GM18520 (cell line): ENCODE results near the gene ANKS6.
"Not testable (repeated sequence)": the region's sequence is repeated elsewhere in the genome, so short reads cannot be mapped to it uniquely, and the experiment has no call there.

ENCODE experiments used
- ATAC-seq: cut with Tn5 transposase; IDR thresholded peaks from one replicate; pipeline ENCODE4 v1.9.1; 2021; ENCODE audit not compliant: unreplicated experiment

Gene ANKS6

DNA sequence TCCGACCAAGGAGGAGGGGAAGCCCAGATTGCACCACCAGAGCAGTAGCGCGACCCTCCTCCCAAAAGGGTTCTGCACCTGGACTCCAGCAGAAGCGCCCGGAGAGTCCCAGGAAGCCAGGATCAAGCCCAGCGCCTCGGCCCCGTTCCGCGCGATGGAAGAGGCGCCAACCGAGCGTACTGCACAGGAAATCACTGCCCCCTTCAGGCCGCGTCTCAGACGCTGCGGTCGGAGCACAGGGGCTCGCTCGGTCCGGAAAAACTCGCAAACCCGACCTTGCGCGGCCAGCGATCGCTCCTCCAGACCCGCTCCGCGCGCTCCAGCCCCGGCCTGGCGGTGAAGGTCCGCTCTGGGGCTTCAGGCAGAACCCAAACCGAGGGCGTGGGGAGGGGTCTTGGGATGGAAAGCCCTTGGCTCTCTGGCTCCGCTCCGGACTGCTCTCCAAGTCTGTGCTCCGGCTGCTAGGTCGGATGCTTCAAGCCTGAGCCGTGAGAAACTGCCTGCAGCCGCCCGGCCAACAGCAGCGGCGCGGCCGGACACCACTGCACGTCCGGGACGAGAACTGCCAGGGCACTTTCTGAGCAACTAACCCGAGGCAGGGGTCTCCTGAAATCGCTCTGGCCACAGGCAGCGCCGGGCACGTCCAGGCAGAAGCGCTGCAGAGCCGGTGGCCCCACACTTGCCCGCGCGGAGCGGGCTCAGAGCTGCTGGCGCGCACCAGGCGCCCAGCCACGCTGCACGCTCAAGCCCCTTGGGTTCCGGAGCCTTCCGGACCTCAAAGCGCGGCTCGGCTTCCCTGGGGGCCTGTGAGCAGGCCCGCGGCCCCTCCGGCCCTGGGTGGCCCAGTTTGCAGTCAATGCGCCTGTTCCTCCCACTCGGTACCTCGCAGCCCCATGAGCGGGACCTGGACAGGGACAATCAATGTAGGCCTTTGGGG, 88.9 kb downstream of the ANKS6 start:
- no peak for ATAC-seq

- no peak for ATAC-seq
These were observed 89.6 kb downstream of the ANKS6 start for GRCh38 chr9:98706651-98707165.

DNA sequence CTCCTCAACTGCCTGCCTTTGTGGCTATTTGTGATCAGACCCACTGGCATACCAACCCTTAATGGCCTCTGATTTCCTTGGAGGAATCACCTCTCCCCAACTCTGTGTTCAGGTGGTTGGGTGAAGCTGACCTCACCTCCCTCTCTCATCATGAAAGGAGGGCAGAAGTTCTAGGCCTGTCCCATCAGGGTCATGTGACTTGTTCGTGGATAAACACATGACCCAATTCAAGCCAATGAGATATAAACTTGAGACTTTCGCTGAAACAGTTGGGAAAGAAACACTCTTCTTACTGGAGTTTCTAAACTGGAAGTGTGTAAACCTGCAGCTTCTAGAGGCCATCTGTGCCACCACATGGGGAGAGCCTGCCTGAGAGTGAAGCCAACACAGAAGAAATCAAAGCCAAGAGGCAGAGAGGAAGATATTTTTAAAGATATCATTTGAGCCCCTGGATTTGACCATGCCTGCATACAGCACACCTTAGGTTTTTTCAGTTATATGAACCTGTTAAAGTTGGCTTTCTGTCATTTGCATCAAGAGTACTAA, 93.4 kb downstream of the ANKS6 start:
- no peak for ATAC-seq

DNA sequence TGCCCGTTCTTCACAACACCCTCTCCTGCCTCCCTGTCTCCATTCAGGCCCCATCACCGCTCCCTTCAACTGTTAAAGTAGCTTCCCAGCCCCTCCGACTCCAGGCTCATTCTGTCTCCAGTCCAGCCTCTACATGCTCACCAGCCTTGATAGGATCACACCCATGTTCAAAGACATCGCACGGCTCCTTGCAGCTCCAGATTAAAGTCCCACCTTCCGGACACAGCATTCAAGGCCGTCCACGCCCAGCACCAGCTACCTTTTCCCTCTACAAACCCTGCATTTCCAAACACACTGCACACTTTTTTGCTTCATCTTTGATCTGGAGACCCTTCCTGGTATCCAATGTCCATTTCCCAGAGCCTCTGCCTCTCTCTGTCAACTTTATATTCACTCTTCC, 94.0 kb downstream of the ANKS6 start:
- no peak for ATAC-seq

- no peak for ATAC-seq
These were observed 94.8 kb downstream of the ANKS6 start for GRCh38 chr9:98701576-98701975.

- ATAC-seq: no peak
These were observed 95.6 kb downstream of the ANKS6 start for GRCh38 chr9:98700801-98701200.

- ATAC-seq: no peak
These were observed 97.5 kb downstream of the ANKS6 start for GRCh38 chr9:98698856-98699255.

DNA sequence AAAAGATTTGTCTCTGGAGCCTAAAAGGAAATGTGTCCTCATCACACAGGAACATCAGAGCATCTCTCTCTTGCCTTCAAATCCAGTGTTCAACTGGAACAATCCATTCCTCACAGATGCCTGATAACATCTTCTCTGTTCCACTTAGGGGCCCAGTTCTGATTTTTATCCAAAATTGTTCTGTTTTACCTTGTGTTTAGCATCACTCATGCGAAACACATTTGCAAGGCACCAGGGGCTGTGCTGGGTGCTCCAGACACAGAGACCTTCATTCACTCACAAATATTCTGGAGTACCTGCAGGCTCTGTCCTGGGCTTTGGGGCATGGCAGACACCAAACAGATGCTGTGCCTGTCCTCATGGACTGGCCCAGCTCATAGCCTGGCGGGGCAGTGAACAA, 101.4 kb downstream of the ANKS6 start:
- no peak for ATAC-seq

GRCh38 chr9:98692392-98692791, 104.0 kb downstream of the ANKS6 start:
- no peak for ATAC-seq

DNA sequence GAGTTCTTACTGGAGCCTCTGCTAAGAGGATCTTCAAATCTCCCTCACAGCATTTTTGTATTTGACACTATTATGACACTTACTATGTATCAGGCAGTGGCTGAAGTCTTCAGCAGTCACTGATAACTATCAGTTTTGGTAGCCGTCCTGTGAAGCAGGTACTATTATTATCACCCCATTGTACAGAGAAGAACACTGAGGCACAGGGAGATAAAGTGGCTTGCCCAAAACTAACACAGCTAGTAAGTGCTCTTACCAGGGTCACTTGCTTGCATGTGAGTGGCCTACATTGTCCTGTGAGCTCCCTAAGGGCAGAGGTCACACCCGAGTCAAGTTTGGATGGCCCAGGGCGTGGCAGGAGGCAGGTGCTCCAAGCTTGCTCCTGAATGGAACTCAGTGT, 104.5 kb downstream of the ANKS6 start:
- ATAC-seq: no peak

DNA sequence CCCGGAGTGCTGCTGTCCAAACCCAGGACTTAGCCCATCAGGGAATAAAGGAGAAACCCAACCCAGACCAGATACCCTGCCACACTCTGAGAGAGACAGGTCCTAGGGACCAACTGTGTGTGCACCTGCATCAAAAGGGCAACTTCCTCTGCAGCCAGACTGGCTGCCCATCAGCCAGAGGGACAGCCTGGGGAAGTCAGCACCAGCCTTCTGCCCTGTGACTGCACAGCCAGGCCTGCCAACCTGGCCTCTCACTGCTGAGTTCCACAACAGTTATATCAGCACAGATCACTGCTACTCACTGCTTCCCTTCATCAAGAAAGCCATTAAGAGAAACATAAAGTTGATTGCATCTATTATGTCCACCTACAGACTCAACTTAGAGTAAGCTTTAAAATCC, 105.7 kb downstream of the ANKS6 start:
- ATAC-seq: no peak

- ATAC-seq: no peak
These were observed 107.5 kb downstream of the ANKS6 start for GRCh38 chr9:98688710-98689495.

GRCh38 chr9:98687911-98688310, 108.4 kb downstream of the ANKS6 start:
- ATAC-seq: no peak

DNA sequence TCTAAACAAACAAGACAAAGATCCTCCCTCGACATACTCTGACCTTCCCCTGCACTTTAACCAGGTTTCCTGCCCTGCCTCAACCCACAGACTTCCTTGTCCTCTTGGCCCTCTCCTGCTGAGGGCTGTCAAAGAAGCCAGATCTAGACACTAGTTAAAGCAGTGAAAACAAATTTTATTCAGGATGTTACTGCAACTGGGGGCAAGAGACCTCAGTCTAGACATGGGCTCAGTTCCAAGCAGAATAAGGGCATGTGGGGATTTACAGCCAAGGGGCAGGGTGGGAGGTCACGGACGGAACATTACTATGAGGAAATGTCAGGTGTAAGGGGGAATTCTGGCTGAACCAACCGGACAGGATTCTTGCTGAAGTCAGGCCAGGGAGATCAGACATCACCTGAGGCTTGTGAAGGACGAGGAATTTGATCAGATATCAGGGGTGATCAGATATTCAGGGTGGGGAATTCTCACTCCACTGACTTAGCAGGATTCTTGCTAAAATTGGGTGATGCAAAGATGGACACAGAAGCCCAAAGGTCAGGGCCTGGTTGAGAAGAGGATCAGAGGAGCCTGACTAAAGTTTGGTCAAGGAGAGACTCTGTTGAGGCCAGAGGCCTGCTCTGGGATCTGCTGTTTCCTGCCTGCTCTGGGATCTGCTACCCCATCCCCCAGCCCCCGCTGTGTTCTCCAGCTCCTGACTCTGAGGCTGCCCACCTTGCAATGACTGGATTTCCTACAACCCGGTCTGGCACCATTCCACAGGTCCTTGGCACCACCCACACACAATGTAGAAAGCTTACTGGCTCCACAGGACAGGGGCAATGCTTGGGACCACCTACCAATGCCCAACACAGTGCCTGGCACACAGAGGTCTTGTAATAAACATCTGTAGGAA, 109.1 kb downstream of the ANKS6 start:
- ATAC-seq: no peak

DNA sequence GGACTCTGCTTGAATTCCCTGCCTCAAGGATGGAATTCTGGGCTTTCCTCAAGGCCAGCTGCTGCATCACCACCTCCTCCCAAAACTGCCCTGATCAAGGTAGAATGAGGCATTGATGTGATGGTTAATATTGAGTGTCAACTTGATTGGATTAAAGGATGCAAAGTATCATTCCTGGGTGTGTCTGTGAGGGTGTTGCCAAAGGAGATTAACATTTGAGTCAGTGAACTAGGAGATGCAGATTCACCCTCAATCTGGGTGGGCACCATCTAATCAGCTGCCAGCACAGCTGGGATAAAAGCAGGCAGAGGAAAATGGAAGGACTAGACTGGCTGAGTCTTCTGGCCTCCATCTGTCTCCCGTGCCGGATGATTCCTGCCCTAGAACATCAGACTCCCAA, 111.5 kb downstream of the ANKS6 start:
- not testable (repeated sequence) for ATAC-seq
